ENCODE data around the gene SDSL. TPM values are rescaled to one million over a fixed set of nuclear protein-coding genes. Genes with fewer than 3 reads are reported as not detected.

The SDSL gene
- polyA plus RNA-seq, 1 donor (not counting 4 experiments of a cell fraction or from before 2014, with no cell fraction given), result 1.9 TPM

- Histone ChIP-seq H3K9me3 (ENCODE audit: control insufficient read depth, low read depth, low read length) (no peaks in the 10 kb centered on the region), H3K4me2 (ENCODE audit: control insufficient read depth, extremely low read depth, insufficient read depth, low read depth, low read length) (no peak overlapping the region), H3K27ac (ENCODE audit: control insufficient read depth, insufficient read depth, low read length) (no peak overlapping the region), H3K27me3 (ENCODE audit: control insufficient read depth, extremely low read depth, insufficient read depth, low read length) (peaks cover 83% of the 10 kb centered on the region), H3K4me3 (ENCODE audit: control insufficient read depth in 2 of 3, extremely low read depth in 1 of 3, insufficient read depth in 2 of 3, low read depth in 1 of 3, low read length in 3 of 3) (peak overlapping the region in 2 of 3 experiments; percentile 12 to 18), H4K20me1 (ENCODE audit: control insufficient read depth, extremely low read depth, insufficient read depth, low read length) (peaks cover 3% of the 10 kb centered on the region), H3K9me1 (ENCODE audit: control insufficient read depth, extremely low read depth, insufficient read depth, low read length) (no peaks in the 10 kb centered on the region), H3K9ac (ENCODE audit: control insufficient read depth, extremely low read depth, insufficient read depth, low read length) (no peak overlapping the region), H2AFZ (ENCODE audit: control insufficient read depth, low read length) (no peak overlapping the region), H3K36me3 (ENCODE audit: control insufficient read depth in 2 of 2, extremely low read depth in 1 of 2, insufficient read depth in 2 of 2, low read length in 2 of 2) (no peaks in the 10 kb centered on the region), H3K79me2 (ENCODE audit: control insufficient read depth, insufficient read depth, low read length) (no peaks in the 10 kb centered on the region), H3K4me1 (ENCODE audit: control insufficient read depth, extremely low read depth, insufficient read depth, low read length) (peaks cover 15% of the 10 kb centered on the region)
- peak; percentile 58 for TF ChIP-seq EZH2 (IDR thresholded peaks at IDR 0.05; ENCODE audit: low read length)
- peak in 1 of 3 experiments; percentile 7 for TF ChIP-seq CTCF (optimal IDR thresholded peaks at IDR 0.05 in 1 of 3, IDR thresholded peaks at IDR 0.05 in 1 of 3, conservative IDR thresholded peaks at IDR 0.05 in 1 of 3; ENCODE audit: extremely low read depth in 1 of 3, insufficient read depth in 2 of 3, low read length in 3 of 3)
- DNase-seq (ENCODE audit: low read depth, low spot score) (no peak), FAIRE-seq (no peak)
- dilution Hi-C loops (cut with MboI; ENCODE audit: extremely low pct_ligation_motif_present, low sequenced_read_pairs), result no loop called here
Observed at GRCh38 chr12:113464852-113465719, 42.9 kb downstream of the SDSL start.

GRCh38 chr12:113465808-113466453, 43.8 kb downstream of the SDSL start:
- no peaks in the 10 kb centered on the region for H3K36me3 ChIP-seq (ENCODE audit: control insufficient read depth in 2 of 2, extremely low read depth in 1 of 2, insufficient read depth in 2 of 2, low read length in 2 of 2)
- DNase-seq (ENCODE audit: low read depth, low spot score) (no peak), FAIRE-seq (no peak)
- H3K27me3 ChIP-seq (ENCODE audit: control insufficient read depth, extremely low read depth, insufficient read depth, low read length), result peaks cover 91% of the 10 kb centered on the region
- TF ChIP-seq EZH2 (IDR thresholded peaks at IDR 0.05; ENCODE audit: low read length), result peak; percentile 19
- TF ChIP-seq CTCF (optimal IDR thresholded peaks at IDR 0.05 in 1 of 3, IDR thresholded peaks at IDR 0.05 in 1 of 3, conservative IDR thresholded peaks at IDR 0.05 in 1 of 3; ENCODE audit: extremely low read depth in 1 of 3, insufficient read depth in 2 of 3, low read length in 3 of 3), result no peak
- H3K9me1 ChIP-seq (ENCODE audit: control insufficient read depth, extremely low read depth, insufficient read depth, low read length), result no peaks in the 10 kb centered on the region
- H3K9me3 ChIP-seq (ENCODE audit: control insufficient read depth, low read depth, low read length), result no peaks in the 10 kb centered on the region
- H3K79me2 ChIP-seq (ENCODE audit: control insufficient read depth, insufficient read depth, low read length), result no peaks in the 10 kb centered on the region
- H3K4me3 ChIP-seq (ENCODE audit: control insufficient read depth in 2 of 3, extremely low read depth in 1 of 3, insufficient read depth in 2 of 3, low read depth in 1 of 3, low read length in 3 of 3), result no peak overlapping the region
- H4K20me1 ChIP-seq (ENCODE audit: control insufficient read depth, extremely low read depth, insufficient read depth, low read length), result peaks cover 3% of the 10 kb centered on the region
- H3K4me1 ChIP-seq (ENCODE audit: control insufficient read depth, extremely low read depth, insufficient read depth, low read length), result peaks cover 15% of the 10 kb centered on the region
- H3K27ac ChIP-seq (ENCODE audit: control insufficient read depth, insufficient read depth, low read length), result no peak overlapping the region
- H3K9ac ChIP-seq (ENCODE audit: control insufficient read depth, extremely low read depth, insufficient read depth, low read length), result no peak overlapping the region
- dilution Hi-C loops (cut with MboI; ENCODE audit: extremely low pct_ligation_motif_present, low sequenced_read_pairs), result no loop called here
- no peak overlapping the region for H3K4me2 ChIP-seq (ENCODE audit: control insufficient read depth, extremely low read depth, insufficient read depth, low read depth, low read length)
- H2AFZ ChIP-seq (ENCODE audit: control insufficient read depth, low read length), result no peak overlapping the region
